GM10847 (cell line): Measurements from ENCODE around the gene GAS1.

Source experiments
- POLR2A ChIP-seq: IDR thresholded peaks from 2 replicates; pipeline ENCODE4 v1.6.1; 2011; ENCODE audit not compliant: insufficient read length; ENCODE audit errors: extremely low read depth

Gene GAS1

DNA sequence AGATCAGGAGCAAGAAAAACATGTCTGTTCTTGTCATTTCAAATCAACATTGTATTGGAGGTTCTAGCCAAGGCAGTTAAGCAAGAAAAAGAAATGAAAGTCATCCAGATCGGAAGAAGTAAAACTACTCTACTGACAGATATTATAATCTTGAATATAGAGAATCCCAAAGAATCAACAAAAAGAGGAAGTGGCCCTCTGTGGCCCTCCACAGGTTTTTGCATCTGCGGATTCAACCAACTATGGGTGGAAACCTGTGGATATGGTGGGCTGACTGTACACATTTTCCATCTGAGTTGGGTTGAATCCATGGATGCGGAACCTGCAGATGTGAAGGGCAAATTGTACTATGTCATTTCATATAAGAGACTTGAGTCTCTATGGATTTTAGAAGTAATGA, 35.1 kb downstream of the GAS1 start:
- no peak for TF ChIP-seq POLR2A

DNA sequence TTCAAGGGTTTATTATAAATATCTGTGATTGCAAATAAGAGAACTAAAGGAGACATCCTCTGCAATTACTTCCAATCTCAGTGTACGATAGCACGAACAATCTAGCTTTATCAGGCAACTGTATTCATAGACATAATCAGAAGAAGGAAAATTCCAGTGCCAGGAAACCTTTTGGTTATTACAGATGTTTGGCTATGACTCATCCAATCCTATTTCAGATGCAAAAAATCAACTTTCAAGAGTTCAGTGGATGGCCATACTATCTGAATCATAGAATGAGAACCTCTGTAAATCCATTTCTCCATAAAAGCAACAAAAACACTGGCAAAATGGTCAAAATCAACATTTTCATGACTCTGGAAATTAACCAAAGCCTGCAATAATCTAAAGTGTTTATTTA, 37.9 kb downstream of the GAS1 start:
- TF ChIP-seq POLR2A, result no peak

DNA sequence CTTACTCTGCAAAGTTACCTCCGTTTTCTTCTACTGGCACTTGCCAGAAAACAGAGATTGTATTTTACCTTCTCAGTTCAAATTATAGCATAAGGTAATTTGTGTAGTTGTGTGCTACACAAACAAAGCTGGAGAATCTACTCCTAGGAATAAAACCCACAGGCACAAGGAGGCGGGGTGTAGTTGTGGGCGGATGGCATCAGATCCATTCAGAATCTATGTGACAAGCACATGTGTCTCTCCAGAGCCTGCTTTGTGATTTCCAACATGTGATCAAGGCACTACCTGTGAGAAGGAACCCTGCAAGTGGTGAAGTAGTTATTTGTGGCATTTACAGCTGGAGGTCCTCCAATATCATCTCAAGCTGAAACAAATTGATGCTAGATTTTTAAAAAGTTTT, 39.0 kb downstream of the GAS1 start:
- no peak for TF ChIP-seq POLR2A

DNA sequence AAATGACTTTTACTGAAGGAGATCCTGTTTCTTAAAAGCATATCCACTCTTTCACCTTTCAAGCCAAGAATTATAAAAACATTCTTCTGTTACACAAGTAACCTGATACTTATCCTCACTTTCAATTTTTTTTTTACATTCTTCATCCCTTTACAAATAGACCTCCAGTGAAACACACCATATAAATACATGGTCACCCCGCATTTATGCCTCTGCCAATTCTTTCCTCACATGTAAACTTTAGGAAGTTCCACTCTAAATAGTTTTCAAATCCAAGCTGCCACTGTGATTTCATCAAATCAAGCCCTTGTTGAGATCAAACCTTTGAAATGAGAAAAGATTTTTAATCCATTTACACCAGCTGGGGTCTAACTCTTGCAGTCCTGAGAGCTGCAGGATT, 40.0 kb downstream of the GAS1 start:
- no peak for TF ChIP-seq POLR2A

DNA sequence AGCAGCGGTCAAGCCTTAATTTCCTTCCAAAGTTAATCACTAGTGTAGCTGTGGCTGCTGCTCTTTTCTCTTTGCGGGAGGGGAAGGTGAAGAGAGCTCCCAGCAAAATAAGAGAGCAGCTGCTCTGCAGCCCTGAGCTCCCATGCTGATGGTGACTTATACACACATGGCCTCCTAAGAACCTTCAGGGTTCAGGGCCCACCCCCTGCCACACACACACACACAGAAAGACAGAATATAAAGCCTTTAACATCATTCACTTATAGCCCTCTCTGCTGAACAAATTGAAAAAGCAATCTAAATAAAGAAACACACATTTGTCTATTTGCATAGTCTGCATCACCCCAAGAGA, 43.6 kb downstream of the GAS1 start:
- TF ChIP-seq POLR2A, result no peak

DNA sequence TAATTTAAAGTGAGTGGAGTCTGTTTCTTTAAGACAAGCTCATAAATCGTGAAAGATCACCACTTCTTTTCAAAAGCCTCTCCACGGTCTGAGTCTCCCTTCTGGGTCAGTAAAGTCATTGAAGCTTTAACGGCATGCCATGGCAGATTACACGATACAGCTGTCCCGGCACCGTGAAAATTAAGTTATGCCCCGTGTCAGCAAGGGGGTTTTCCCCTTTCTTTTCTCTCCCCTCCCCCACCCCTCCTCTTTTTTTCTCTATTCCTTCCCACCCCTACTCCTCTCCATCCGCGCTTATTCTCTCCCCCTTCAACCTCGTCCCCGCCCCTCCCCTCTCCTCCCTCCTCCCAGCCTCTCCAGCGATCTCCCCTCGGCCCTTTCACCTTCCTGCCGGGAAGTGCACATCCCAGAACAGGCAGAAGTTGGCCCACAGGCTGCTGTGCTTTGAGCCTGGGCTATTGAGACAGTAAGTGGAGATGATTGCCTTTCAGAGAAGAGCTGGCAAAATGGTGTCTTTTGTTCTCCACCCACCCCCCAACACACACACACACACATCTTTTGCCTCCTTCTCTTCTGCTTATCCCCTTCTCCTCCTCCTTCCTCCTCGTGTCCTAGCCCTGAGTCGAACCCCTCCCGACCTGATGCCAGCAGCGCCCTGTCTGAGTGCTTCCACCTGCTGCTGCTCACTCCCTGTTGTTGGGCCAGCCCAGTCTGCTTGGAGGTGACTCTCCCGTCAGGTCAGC, 44.1 kb downstream of the GAS1 start:
- TF ChIP-seq POLR2A, result no peak

DNA sequence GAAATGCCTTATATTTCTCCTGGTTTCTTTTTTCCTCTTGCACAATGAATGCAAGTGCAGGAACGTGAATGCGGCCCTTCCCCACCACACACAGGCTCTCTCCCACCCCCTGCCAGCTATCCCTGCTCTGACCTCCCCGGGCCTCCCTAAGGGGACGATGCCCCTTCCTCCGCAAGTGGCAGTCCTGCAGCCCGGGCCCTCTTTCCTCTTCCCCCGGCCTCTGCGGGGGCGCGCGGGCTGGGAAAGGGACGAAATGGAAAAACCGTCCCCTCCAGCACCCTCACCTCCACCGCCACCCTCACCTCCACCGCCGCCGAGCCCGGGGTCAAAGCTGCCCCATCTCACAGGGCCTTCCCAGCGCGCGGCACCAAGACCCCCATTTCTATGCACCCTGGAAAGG, 44.7 kb downstream of the GAS1 start:
- no peak for TF ChIP-seq POLR2A

DNA sequence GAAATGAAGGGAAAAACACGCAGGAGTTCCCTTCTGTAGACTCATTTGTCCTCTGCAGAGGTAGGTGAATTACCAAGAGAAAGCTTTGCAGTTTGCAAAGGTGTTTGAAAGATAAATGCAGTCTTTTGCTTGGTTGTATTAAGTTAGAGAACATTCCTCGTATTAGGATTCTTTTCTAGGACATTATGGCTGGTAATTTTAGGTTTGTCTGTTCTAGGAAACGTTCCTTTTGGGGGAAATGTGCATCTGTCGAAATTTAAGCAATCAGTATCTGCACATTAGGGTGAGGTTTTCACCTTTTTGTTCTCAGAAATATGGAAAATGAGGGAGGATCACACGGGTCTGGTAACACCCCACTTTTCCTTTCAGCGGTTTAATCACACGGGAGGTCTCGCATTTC, 45.1 kb downstream of the GAS1 start:
- no peak for TF ChIP-seq POLR2A

DNA sequence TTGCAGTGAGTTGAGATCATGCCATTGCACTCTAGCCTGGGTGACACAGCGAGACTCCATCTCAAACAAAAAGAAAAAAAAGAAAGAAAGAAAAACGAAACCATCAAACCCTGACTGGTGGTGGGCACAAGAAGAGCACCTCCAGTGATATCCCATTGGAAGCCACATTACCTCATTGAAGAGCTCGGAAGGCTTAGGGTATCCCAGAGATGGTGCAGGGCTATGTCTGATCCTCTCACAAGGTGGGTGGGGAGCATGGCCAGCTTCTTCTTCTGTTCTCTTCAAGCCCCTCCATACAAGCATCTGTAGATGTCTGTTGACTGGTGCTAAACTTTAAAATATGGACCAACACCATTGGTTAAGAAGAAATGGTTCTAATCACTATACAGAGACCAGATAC, 45.8 kb downstream of the GAS1 start:
- TF ChIP-seq POLR2A, result no peak
